GM18526 (cell line): Measurements from ENCODE around the gene KRTAP10-3.
"Not testable (repeated sequence)": the region's sequence is repeated elsewhere in the genome, so short reads cannot be mapped to it uniquely, and the experiment has no call there.

Experiments
- POLR2A ChIP-seq: IDR thresholded peaks from 3 replicates; pipeline ENCODE4 v1.6.1; 2011; ENCODE audit not compliant: insufficient read length; ENCODE audit errors: extremely low read depth

Gene KRTAP10-3

GRCh38 chr21:44558695-44559094 is at the start of gene KRTAP10-3:
Gene KRTAP10-3 (minus strand): TSS chr21:44558795. CDS start chr21:44558715, 80 bp downstream.
- TF ChIP-seq POLR2A = no peak

GRCh38 chr21:44606495-44606894 is 47.9 kb upstream of the KRTAP10-3 start:
- TF ChIP-seq POLR2A = no peak

- no peak for TF ChIP-seq POLR2A
Observed at GRCh38 chr21:44603911-44604310, 45.3 kb upstream of the KRTAP10-3 start.

GRCh38 chr21:44603109-44603875 is 44.7 kb upstream of the KRTAP10-3 start:
- TF ChIP-seq POLR2A = no peak

DNA sequence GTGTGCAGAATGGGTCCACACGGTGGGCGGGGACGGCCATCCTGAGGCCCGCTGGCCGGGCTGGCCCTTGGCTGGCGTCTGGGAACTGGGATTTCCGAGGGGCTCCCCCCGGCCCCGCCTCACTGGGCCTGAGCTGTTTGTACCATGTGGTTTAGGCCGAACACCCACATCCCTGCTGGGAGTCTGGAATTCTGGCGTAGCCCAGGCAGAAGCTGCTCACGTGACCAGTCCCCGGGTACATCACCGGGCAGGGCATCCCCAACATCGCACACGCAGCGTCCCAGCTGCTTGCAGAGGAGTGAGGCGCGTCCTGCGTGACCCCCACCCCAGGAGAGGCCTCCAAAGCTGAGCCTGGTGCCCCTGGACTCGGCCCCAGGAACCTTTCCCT is 43.9 kb upstream of the KRTAP10-3 start:
- no peak for TF ChIP-seq POLR2A

DNA sequence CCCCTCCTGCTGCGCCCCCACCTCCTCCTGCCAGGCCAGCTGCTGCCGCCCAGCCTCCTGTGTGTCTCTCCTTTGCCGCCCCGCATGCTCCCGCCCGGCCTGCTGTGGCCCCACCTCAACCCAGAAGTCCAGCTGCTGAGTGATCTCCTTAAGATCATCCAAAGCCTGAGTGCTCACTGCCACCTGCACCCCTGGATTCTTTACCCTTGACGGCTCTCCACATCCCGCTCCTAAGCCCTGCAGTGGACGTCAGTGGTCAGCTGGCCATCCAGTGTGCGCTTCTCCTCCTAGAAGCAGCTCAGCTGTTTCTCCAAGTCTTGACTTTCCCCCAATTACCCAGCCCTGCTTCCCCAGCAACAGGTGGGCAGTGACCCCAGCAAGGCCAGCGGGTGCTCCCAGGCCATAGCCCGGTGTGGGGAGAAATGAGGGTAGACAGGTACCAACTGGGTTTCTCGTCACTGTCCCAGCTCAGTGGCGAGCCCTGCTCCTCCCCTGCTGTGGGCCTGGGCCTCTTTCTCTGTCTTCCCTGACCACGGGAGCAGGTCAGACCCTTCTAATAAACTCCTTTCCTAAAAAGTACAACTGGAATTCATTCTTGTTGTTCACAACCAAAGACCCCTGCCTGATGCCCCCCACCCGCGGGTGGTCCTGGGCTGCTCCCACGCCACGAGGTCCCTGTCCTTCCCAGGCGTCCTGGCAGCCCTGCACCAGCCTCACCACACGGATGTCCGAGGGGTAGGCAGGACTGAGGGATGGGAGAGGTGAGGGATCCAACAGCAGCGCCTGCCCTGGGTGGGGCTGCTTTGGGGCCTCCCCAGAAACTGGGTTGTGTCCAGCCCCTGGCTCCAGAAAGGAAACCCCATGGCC is 43.2 kb upstream of the KRTAP10-3 start:
- no peak for TF ChIP-seq POLR2A

GRCh38 chr21:44600118-44600978 is 41.8 kb upstream of the KRTAP10-3 start, which contains the start of gene KRTAP10-7:
Gene KRTAP10-7 (plus strand): TSS chr21:44600597. CDS start chr21:44600622, 25 bp downstream.
- not testable (repeated sequence) for TF ChIP-seq POLR2A

GRCh38 chr21:44599264-44600029 is 40.9 kb upstream of the KRTAP10-3 start:
- no peak for TF ChIP-seq POLR2A

DNA sequence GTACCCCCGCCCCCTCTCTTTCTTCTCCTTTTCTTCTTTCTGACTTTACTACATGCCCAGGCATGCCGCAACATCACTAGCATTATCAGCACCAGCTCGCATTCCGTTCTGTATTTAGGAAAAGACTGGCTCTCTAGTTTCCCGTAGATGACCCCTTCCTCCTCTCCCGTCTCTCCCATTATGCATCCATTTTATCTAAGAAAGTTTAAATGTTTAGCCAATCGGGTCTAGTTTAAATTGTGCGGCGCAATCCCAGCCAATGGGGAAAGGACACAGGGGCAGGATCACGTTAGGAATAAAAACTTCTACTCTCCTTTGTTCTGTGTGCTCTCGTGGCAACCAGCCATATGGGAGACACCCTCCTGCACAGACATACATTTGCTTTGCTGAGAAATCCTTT is 39.5 kb upstream of the KRTAP10-3 start:
- no peak for TF ChIP-seq POLR2A

- no peak for TF ChIP-seq POLR2A
Observed at GRCh38 chr21:44596068-44596725, 37.6 kb upstream of the KRTAP10-3 start.

- no peak for TF ChIP-seq POLR2A
Observed at GRCh38 chr21:44595524-44595923, 36.9 kb upstream of the KRTAP10-3 start.

DNA sequence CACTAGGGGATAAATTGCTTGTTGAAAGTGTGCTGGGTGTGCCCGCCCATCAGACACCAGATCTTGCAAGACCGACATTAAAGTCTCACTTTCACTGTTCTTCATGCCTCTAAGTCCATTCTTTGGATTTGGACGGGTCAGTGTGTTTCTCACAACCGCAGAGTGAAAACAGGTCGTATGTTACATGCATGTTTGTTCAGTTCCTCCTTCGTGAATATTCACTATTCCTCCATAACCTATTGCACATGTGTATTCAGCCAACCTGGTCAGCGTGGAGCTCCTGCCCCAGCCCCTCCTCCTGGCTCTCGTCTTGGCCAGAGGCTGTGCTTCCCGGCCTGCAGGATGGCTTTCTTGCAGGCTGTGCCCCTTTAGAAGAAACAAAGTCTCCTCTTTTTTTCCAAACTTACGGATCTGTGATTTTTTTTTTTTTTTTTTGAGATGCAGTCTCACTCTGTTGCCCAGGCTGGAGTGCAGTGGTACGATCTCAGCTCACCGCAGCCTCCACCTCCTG is 35.9 kb upstream of the KRTAP10-3 start:
- TF ChIP-seq POLR2A = no peak

DNA sequence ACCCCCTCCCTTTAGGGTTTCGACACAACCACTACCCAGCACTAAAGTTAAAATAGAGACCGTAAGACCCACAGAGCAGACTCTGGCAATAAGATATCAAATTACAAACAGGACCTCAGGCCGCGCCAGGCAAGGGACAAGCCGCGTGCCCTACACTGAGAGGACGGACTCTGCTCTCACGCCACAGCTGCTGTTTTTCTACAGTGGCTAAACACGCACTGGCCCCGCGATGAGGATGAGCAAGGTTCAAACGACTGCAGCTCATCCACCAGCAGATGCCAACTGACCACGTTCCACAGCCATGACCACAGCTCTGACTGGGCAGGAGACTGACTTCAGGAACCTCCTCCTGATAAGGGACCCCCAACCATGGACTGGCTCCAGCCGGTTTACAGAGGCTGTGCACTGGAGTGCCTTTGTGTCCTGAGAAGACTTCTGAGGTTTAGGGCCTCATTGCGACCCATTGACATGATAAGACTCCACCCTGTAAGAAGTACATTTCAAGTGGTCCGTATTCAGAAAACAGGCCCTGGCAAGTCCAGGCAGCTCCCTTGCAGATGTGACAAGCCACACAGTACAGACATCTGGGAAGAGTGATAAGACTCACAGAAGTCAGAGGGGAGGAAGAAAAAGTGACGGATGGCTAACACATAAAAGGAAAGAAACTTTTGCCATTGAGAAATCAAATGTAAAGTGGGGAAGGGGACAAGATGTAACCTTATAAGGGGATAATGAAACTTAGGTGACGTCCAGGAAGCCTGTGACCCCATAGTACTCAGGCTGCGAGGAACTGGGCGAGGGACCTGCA is 35.2 kb upstream of the KRTAP10-3 start:
- no peak for TF ChIP-seq POLR2A
